OCI-LY3 (cell line): ENCODE measurements around the gene RAB27B.

ENCODE experiments used
- H2AFZ ChIP-seq: fragments of 200-600, 300-600 bp; shearing (Covaris generic); 2 replicates; pipeline ENCODE4 v1.6.0; 2014; ENCODE audit warnings: antibody characterized with exemption, low read depth, low read length
- H3K27ac ChIP-seq: fragments of 200-600, 300-600 bp; sonication (generic); 2 replicates; pipeline ENCODE4 v1.5.1; 2014; ENCODE audit warnings: mild to moderate bottlenecking, low read length, moderate library complexity, mixed read lengths
- H3K27me3 ChIP-seq: fragments of 200-600, 300-600 bp; sonication (generic); 2 replicates; pipeline ENCODE4 v1.6.1; 2014; ENCODE audit warnings: low read depth, low read length, mixed read lengths
- H3K36me3 ChIP-seq: fragments of 200-600, 300-600 bp; sonication (generic); replicated peaks from 2 replicates; pipeline ENCODE3; 2014; ENCODE audit warnings: low read depth, low read length, mixed read lengths
- H3K4me1 ChIP-seq: fragments of 300-600, 200-600 bp; sonication (generic); 2 replicates; pipeline ENCODE4 v1.6.1; 2014; ENCODE audit warnings: low read length, mixed read lengths
- H3K4me2 ChIP-seq: fragments of 200-600, 300-600 bp; sonication (generic); 2 replicates; pipeline ENCODE4 v1.6.1; 2014; ENCODE audit warnings: low read length, mixed read lengths
- H3K4me3 ChIP-seq: fragments of 300-600, 200-600 bp; sonication (generic); 2 replicates; pipeline ENCODE4 v1.5.1; 2014; ENCODE audit warnings: antibody characterized with exemption, mild to moderate bottlenecking, low read length, moderate library complexity
- H3K79me2 ChIP-seq: fragments of 300-600, 200-600 bp; shearing (Covaris generic); 2 replicates; pipeline ENCODE4 v1.6.1; 2014; ENCODE audit warnings: mild to moderate bottlenecking, low read length, mixed read lengths
- H3K9ac ChIP-seq: fragments of 300-600, 200-600 bp; shearing (Covaris generic); 2 replicates; pipeline ENCODE4 v1.6.0; 2014; ENCODE audit warnings: mild to moderate bottlenecking, low read length, moderate library complexity
- H3K9me3 ChIP-seq: fragments of 200-600, 300-600 bp; shearing (Covaris generic); 2 replicates; pipeline ENCODE4 v1.6.1; 2014; ENCODE audit warnings: low read length, mixed read lengths; ENCODE audit not compliant: insufficient read depth
- H4K20me1 ChIP-seq: fragments of 200-600, 300-600 bp; sonication (generic); 2 replicates; pipeline ENCODE4 v1.6.1; 2016; ENCODE audit warnings: low read length, mixed read lengths; ENCODE audit not compliant: insufficient read depth
- CTCF ChIP-seq: fragments of 200-600, 300-600 bp; sonication (generic); IDR thresholded peaks from 2 replicates; pipeline ENCODE4 v1.5.1; 2014; ENCODE audit warnings: antibody characterized with exemption, low read length, low read depth
- EZH2phosphoT487 ChIP-seq: fragments of 200-600 bp; shearing (Covaris generic); IDR thresholded peaks from 2 replicates; pipeline ENCODE4 v1.6.1; 2018; ENCODE audit warnings: antibody characterized with exemption, mixed run types, low read depth

RAB27B gene

GRCh38 chr18:54828281-54828881 lies at the start of gene RAB27B:
TSS of gene RAB27B (plus strand) at chr18:54828477. CDS start at chr18:54877586, 49,109 bp downstream.
- H3K4me1 ChIP-seq = no peaks in the 10 kb centered on the region
- no peak within 1 kb of the TSS for H3K27ac ChIP-seq
- H3K27me3 ChIP-seq = no peaks in the 10 kb centered on the region
- H3K9me3 ChIP-seq = 0 out of 2 replicates have a peak, but pooled peaks cover 3% of the 10 kb centered on the region
- no peak within 1 kb of the TSS for H2AFZ ChIP-seq
- H3K4me2 ChIP-seq = peak within 1 kb of the TSS; percentile 59
- TF ChIP-seq CTCF (no peak), EZH2phosphoT487 (no peak)
- no peaks in the 10 kb centered on the region for H3K36me3 ChIP-seq
- no peak within 1 kb of the TSS for H3K9ac ChIP-seq
- H3K4me3 ChIP-seq = peak within 1 kb of the TSS; percentile 65
- H3K79me2 ChIP-seq = no peaks in the 10 kb centered on the region
- no peaks in the 10 kb centered on the region for H4K20me1 ChIP-seq

GRCh38 chr18:54780285-54780861 lies 47.9 kb upstream of the RAB27B start:
- Histone ChIP-seq H4K20me1 (no peaks in the 10 kb centered on the region), H3K9ac (no peak overlapping the region), H3K4me3 (no peak overlapping the region), H2AFZ (no peak overlapping the region), H3K79me2 (no peaks in the 10 kb centered on the region), H3K27me3 (peaks cover 25% of the 10 kb centered on the region), H3K27ac (no peak overlapping the region), H3K36me3 (no peaks in the 10 kb centered on the region), H3K4me1 (peaks cover 28% of the 10 kb centered on the region), H3K4me2 (no peak overlapping the region), H3K9me3 (no peaks in the 10 kb centered on the region)
- no peak for TF ChIP-seq EZH2phosphoT487
- TF ChIP-seq CTCF = no peak

GRCh38 chr18:54780970-54781369 lies 47.3 kb upstream of the RAB27B start:
- H3K9me3 ChIP-seq = no peaks in the 10 kb centered on the region
- H2AFZ ChIP-seq = no peak overlapping the region
- H3K27ac ChIP-seq = no peak overlapping the region
- no peak for TF ChIP-seq CTCF
- TF ChIP-seq EZH2phosphoT487 = no peak
- H3K27me3 ChIP-seq = peaks cover 21% of the 10 kb centered on the region
- no peaks in the 10 kb centered on the region for H3K36me3 ChIP-seq
- H4K20me1 ChIP-seq = no peaks in the 10 kb centered on the region
- H3K9ac ChIP-seq = no peak overlapping the region
- H3K4me2 ChIP-seq = no peak overlapping the region
- no peaks in the 10 kb centered on the region for H3K79me2 ChIP-seq
- peaks cover 25% of the 10 kb centered on the region for H3K4me1 ChIP-seq
- H3K4me3 ChIP-seq = no peak overlapping the region

GRCh38 chr18:54783139-54783538 lies 45.1 kb upstream of the RAB27B start:
- Histone ChIP-seq H3K4me2 (no peak overlapping the region), H3K27me3 (peaks cover 17% of the 10 kb centered on the region), H3K27ac (no peak overlapping the region), H2AFZ (no peak overlapping the region), H3K36me3 (no peaks in the 10 kb centered on the region), H3K9me3 (no peaks in the 10 kb centered on the region), H3K9ac (no peak overlapping the region), H3K4me3 (no peak overlapping the region), H3K79me2 (no peaks in the 10 kb centered on the region), H3K4me1 (peaks cover 4% of the 10 kb centered on the region), H4K20me1 (no peaks in the 10 kb centered on the region)
- no peak for TF ChIP-seq CTCF
- no peak for TF ChIP-seq EZH2phosphoT487
